Karpas-422 (cell line): ENCODE results near the gene MLST8. TPM values are rescaled to one million over a fixed set of nuclear protein-coding genes. Genes with fewer than 3 reads are reported as not detected.
A peak's percentile ranks its signal among the peaks of the same experiment; 100 is the strongest.

Experiments
- DNase-seq: peaks from one replicate; pipeline ENCODE4 v3.0.0-alpha.2; 2015
- H2AFZ ChIP-seq: fragments of 200-600 bp; sonication (generic); 2 replicates; pipeline ENCODE4 v1.6.1; 2014; ENCODE audit warnings: antibody characterized with exemption, low read length, mixed read lengths
- H3K27ac ChIP-seq: fragments of 200-600 bp; sonication (generic); 2 replicates; pipeline ENCODE4 v1.5.1; 2014; ENCODE audit warnings: mild to moderate bottlenecking, low read length, moderate library complexity
- H3K27me3 ChIP-seq: fragments of 200-600 bp; sonication (generic); 2 replicates; pipeline ENCODE4 v1.6.1; 2014; ENCODE audit warnings: low read length, mixed read lengths
- H3K36me3 ChIP-seq: fragments of 200-600 bp; sonication (generic); 2 replicates; pipeline ENCODE4 v1.6.1; 2014; ENCODE audit warnings: low read length, mixed read lengths; ENCODE audit not compliant: insufficient read depth
- H3K4me1 ChIP-seq: fragments of 200-600 bp; sonication (generic); 2 replicates; pipeline ENCODE4 v1.6.1; 2014; ENCODE audit warnings: mild to moderate bottlenecking, low read length, mixed read lengths
- H3K4me2 ChIP-seq: fragments of 200-600 bp; sonication (generic); 2 replicates; pipeline ENCODE4 v1.6.1; 2014; ENCODE audit warnings: low read length, low read depth, mild to moderate bottlenecking; ENCODE audit not compliant: poor library complexity, severe bottlenecking
- H3K4me3 ChIP-seq: fragments of 200-600 bp; sonication (generic); 2 replicates; pipeline ENCODE4 v1.5.1; 2014; ENCODE audit warnings: mild to moderate bottlenecking, antibody characterized with exemption, low read length, mixed read lengths
- H3K79me2 ChIP-seq: fragments of 200-600 bp; sonication (generic); 2 replicates; pipeline ENCODE4 v1.6.1; 2014; ENCODE audit warnings: mild to moderate bottlenecking, low read length, mixed read lengths
- H3K9ac ChIP-seq: fragments of 200-600 bp; sonication (generic); 2 replicates; pipeline ENCODE4 v1.6.0; 2014; ENCODE audit warnings: low read length
- H3K9me2 ChIP-seq: fragments of 200-600 bp; sonication (generic), shearing (Covaris generic); replicated peaks from 2 replicates; pipeline ENCODE4 v1.6.0; 2014; ENCODE audit warnings: mild to moderate bottlenecking, low read length, moderate library complexity; ENCODE audit not compliant: insufficient read depth
- H3K9me3 ChIP-seq: fragments of 300-700, 200-600 bp; sonication (generic); 2 replicates; pipeline ENCODE4 v1.6.1; 2014; ENCODE audit warnings: low read length, mixed read lengths
- H4K20me1 ChIP-seq: fragments of 200-600 bp; sonication (generic); 2 replicates; pipeline ENCODE4 v1.6.1; 2014; ENCODE audit warnings: mild to moderate bottlenecking, antibody characterized with exemption, low read length, low read depth; ENCODE audit not compliant: insufficient read depth
- total RNA-seq: library from RNA; depleted of rRNA; stranded (reverse); fragments of >200 nt; shearing (Covaris generic); gene quantifications from 2 replicates; pipeline ENCODE4 v1.2.3, GENCODE V29; 2014; ENCODE audit warnings: low replicate concordance

MLST8 gene
- total RNA-seq, 1 experiment from 2014 or later = 46.3 TPM

GRCh38 chr16:2161911-2162310 lies 43.3 kb upstream of the MLST8 start:
- Histone ChIP-seq H3K36me3 (no peaks in the 10 kb centered on the region), H3K9ac (peak overlapping the region; percentile 22), H3K27me3 (no peaks in the 10 kb centered on the region), H3K9me2 (no peaks in the 10 kb centered on the region), H3K4me3 (no peak overlapping the region), H4K20me1 (peaks cover 56% of the 10 kb centered on the region), H3K4me2 (no peak overlapping the region), H2AFZ (no peak overlapping the region), H3K4me1 (peaks cover 51% of the 10 kb centered on the region), H3K9me3 (no peaks in the 10 kb centered on the region), H3K79me2 (peaks cover 80% of the 10 kb centered on the region), H3K27ac (peak overlapping the region; percentile 79)
- no peak for DNase-seq

- Histone ChIP-seq H4K20me1 (peaks cover 48% of the 10 kb centered on the region), H3K9ac (no peak overlapping the region)
These were observed 42.6 kb upstream of the MLST8 start for GRCh38 chr16:2162676-2163118.

GRCh38 chr16:2163211-2163881 lies 41.9 kb upstream of the MLST8 start:
- H3K27ac ChIP-seq = no peak overlapping the region
- H3K9me3 ChIP-seq = no peaks in the 10 kb centered on the region
- H3K79me2 ChIP-seq = peaks cover 66% of the 10 kb centered on the region
- H3K9ac ChIP-seq = no peak overlapping the region
- no peak for DNase-seq
- H3K9me2 ChIP-seq = no peaks in the 10 kb centered on the region
- H2AFZ ChIP-seq = no peak overlapping the region
- H3K4me3 ChIP-seq = no peak overlapping the region
- no peaks in the 10 kb centered on the region for H3K27me3 ChIP-seq
- peaks cover 42% of the 10 kb centered on the region for H4K20me1 ChIP-seq
- peaks cover 36% of the 10 kb centered on the region for H3K4me1 ChIP-seq
- H3K4me2 ChIP-seq = no peak overlapping the region
- H3K36me3 ChIP-seq = no peaks in the 10 kb centered on the region

More at GRCh38 chr16:2162676-2163118, 42.6 kb upstream of the MLST8 start:
- Histone ChIP-seq H3K9me3 (no peaks in the 10 kb centered on the region), H3K4me3 (no peak overlapping the region), H3K36me3 (no peaks in the 10 kb centered on the region), H3K4me2 (no peak overlapping the region), H3K4me1 (peaks cover 43% of the 10 kb centered on the region), H3K9me2 (no peaks in the 10 kb centered on the region), H3K27ac (no peak overlapping the region), H2AFZ (no peak overlapping the region), H3K27me3 (no peaks in the 10 kb centered on the region), H3K79me2 (peaks cover 72% of the 10 kb centered on the region)
- DNase-seq = no peak

- Histone ChIP-seq H3K4me3 (no peak overlapping the region), H3K4me1 (peaks cover 11% of the 10 kb centered on the region), H3K27ac (no peak overlapping the region), H4K20me1 (peaks cover 27% of the 10 kb centered on the region; the same call in 1 of the 2 replicates), H3K9ac (no peak overlapping the region), H3K9me2 (no peaks in the 10 kb centered on the region), H3K79me2 (peaks cover 41% of the 10 kb centered on the region), H2AFZ (no peak overlapping the region), H3K36me3 (no peaks in the 10 kb centered on the region), H3K4me2 (no peak overlapping the region), H3K27me3 (no peaks in the 10 kb centered on the region), H3K9me3 (no peaks in the 10 kb centered on the region)
- no peak for DNase-seq
These were observed 39.4 kb upstream of the MLST8 start for GRCh38 chr16:2165861-2166260.

- H2AFZ ChIP-seq = no peak overlapping the region
- H3K9me3 ChIP-seq = no peaks in the 10 kb centered on the region
- H3K27ac ChIP-seq = no peak overlapping the region
- H3K4me3 ChIP-seq = no peak overlapping the region
- H3K79me2 ChIP-seq = peaks cover 36% of the 10 kb centered on the region
- H4K20me1 ChIP-seq = peaks cover 27% of the 10 kb centered on the region; the same call in 1 of the 2 replicates
- H3K4me2 ChIP-seq = no peak overlapping the region
- H3K36me3 ChIP-seq = no peaks in the 10 kb centered on the region
- DNase-seq = no peak
- H3K27me3 ChIP-seq = no peaks in the 10 kb centered on the region
- H3K9me2 ChIP-seq = no peaks in the 10 kb centered on the region
- H3K9ac ChIP-seq = no peak overlapping the region
- peaks cover 5% of the 10 kb centered on the region for H3K4me1 ChIP-seq
These were observed 38.8 kb upstream of the MLST8 start for GRCh38 chr16:2166263-2167067.

- Histone ChIP-seq H3K27ac (no peak overlapping the region), H3K4me1 (no peaks in the 10 kb centered on the region), H2AFZ (no peak overlapping the region), H3K9ac (no peak overlapping the region), H4K20me1 (peaks cover 20% of the 10 kb centered on the region; the same call in 1 of the 2 replicates), H3K4me2 (no peak overlapping the region), H3K27me3 (no peaks in the 10 kb centered on the region), H3K4me3 (no peak overlapping the region), H3K9me3 (no peaks in the 10 kb centered on the region), H3K79me2 (peaks cover 29% of the 10 kb centered on the region), H3K9me2 (no peaks in the 10 kb centered on the region), H3K36me3 (no peaks in the 10 kb centered on the region)
- DNase-seq = no peak
These were observed 38.1 kb upstream of the MLST8 start for GRCh38 chr16:2167068-2167638.

GRCh38 chr16:2170080-2170479 lies 35.2 kb upstream of the MLST8 start:
- no peaks in the 10 kb centered on the region for H3K27me3 ChIP-seq
- no peaks in the 10 kb centered on the region for H3K9me3 ChIP-seq
- H3K9ac ChIP-seq = no peak overlapping the region
- H3K4me1 ChIP-seq = no peaks in the 10 kb centered on the region
- peaks cover 8% of the 10 kb centered on the region; the same call in 1 of the 2 replicates for H4K20me1 ChIP-seq
- H3K4me3 ChIP-seq = no peak overlapping the region
- H3K79me2 ChIP-seq = peaks cover 10% of the 10 kb centered on the region
- peaks cover 4% of the 10 kb centered on the region for H3K36me3 ChIP-seq
- no peaks in the 10 kb centered on the region for H3K9me2 ChIP-seq
- no peak for DNase-seq
- H2AFZ ChIP-seq = no peak overlapping the region
- no peak overlapping the region for H3K4me2 ChIP-seq
- no peak overlapping the region for H3K27ac ChIP-seq
